Breast epithelium (tissue), 4 donors: ENCODE data around the gene EDC3. TPM values are rescaled to one million over a fixed set of nuclear protein-coding genes. Genes with fewer than 3 reads are reported as not detected.

Experiments used
- DNase-seq, 2 donors: peaks; one replicate each; pipeline ENCODE4 v3.0.0-alpha.2; 2019; ENCODE audit warnings: low spot score in 2 of 2
- H3K27ac ChIP-seq, 2 donors: fragments of 200-600 bp; sonication (generic) in 1 of 2; one replicate each; pipeline ENCODE4 v1.5.1; 2016 to 2019; ENCODE audit warnings: mild to moderate bottlenecking in 1 of 2
- H3K27me3 ChIP-seq, 2 donors: fragments of 200-600 bp; sonication (generic) in 1 of 2; one replicate each; pipeline versions ENCODE4 v1.5.1 to v1.6.0; 2017 to 2019; ENCODE audit warnings: control low read depth in 1 of 2, mild to moderate bottlenecking in 1 of 2
- H3K36me3 ChIP-seq: fragments of 200-600 bp; one replicate; pipeline ENCODE4 v1.5.1; 2019
- H3K4me1 ChIP-seq, 2 donors: fragments of 200-600 bp; sonication (generic); one replicate each; pipeline ENCODE4 v1.5.1; 2016 to 2019; ENCODE audit warnings: control low read depth in 1 of 2
- H3K4me3 ChIP-seq, 3 donors: fragments of 200-600 bp; sonication (generic); 1 replicate in 2 of 3; 2 replicates in 1 of 3; pipeline ENCODE4 v1.5.1; 2016 to 2019; ENCODE audit warnings: mild to moderate bottlenecking in 3 of 3, moderate library complexity in 2 of 3
- H3K9me3 ChIP-seq, 2 donors: fragments of 200-600 bp; sonication (generic) in 1 of 2; one replicate each; pipeline ENCODE4 v1.5.1; 2016 to 2019; ENCODE audit warnings: control low read depth in 1 of 2
- POLR2A ChIP-seq: fragments of 450-650 bp; IDR thresholded peaks from one replicate; pipeline ENCODE4 v1.6.1; 2016; ENCODE audit warnings: antibody characterized with exemption, mild to moderate bottlenecking, moderate library complexity
- POLR2AphosphoS5 ChIP-seq, 3 donors: sonication (generic); formaldehyde crosslinking; IDR thresholded peaks; one replicate each; pipeline ENCODE4 v1.6.1; 2017; ENCODE audit warnings: antibody characterized with exemption in 3 of 3
- intact Hi-C: fragments of 100-400 bp; cut with DNase I; formaldehyde crosslinking; loops from one replicate; pipeline ENCODE4 v1.15.1; 2023; ENCODE audit warnings: low total_unique reads
- total RNA-seq, 3 donors: library from RNA; depleted of rRNA; stranded (reverse); fragments of >200 nt; gene quantifications; one replicate each; pipeline ENCODE4 v1.1.0, GENCODE V29; 2016
- TF ChIP-seq, protein P1 (sequence below), 3 donors: fragments of 450-650 bp; IDR thresholded peaks; one replicate each; pipeline ENCODE4 v1.5.1; 2016 to 2017; ENCODE audit warnings: antibody characterized with exemption in 3 of 3, mild to moderate bottlenecking in 3 of 3, moderate library complexity in 3 of 3

Gene EDC3
- total RNA-seq, 3 donors from 2014 or later: 13.8 to 21.7 (median 20.3) TPM

GRCh38 chr15:74595271-74595670, 100.6 kb downstream of the EDC3 start:
- DNase-seq: no peak
- Histone ChIP-seq H3K36me3 (no peaks in the 10 kb centered on the region), H3K27me3 (no peaks in the 10 kb centered on the region), H3K9me3 (no peaks in the 10 kb centered on the region), H3K4me3 (no peak overlapping the region), H3K27ac (no peak overlapping the region), H3K4me1 (no peaks in the 10 kb centered on the region)
- intact Hi-C loops: loop anchor here (5.0 kb wide), 1 partner anchor 427 kb away; the partner anchor contains the start of gene PPCDC
- no peak for TF ChIP-seq POLR2AphosphoS5 (IDR thresholded peaks at IDR 0.05)
- TF ChIP-seq POLR2A: no peak
- TF ChIP-seq, protein P1, sequence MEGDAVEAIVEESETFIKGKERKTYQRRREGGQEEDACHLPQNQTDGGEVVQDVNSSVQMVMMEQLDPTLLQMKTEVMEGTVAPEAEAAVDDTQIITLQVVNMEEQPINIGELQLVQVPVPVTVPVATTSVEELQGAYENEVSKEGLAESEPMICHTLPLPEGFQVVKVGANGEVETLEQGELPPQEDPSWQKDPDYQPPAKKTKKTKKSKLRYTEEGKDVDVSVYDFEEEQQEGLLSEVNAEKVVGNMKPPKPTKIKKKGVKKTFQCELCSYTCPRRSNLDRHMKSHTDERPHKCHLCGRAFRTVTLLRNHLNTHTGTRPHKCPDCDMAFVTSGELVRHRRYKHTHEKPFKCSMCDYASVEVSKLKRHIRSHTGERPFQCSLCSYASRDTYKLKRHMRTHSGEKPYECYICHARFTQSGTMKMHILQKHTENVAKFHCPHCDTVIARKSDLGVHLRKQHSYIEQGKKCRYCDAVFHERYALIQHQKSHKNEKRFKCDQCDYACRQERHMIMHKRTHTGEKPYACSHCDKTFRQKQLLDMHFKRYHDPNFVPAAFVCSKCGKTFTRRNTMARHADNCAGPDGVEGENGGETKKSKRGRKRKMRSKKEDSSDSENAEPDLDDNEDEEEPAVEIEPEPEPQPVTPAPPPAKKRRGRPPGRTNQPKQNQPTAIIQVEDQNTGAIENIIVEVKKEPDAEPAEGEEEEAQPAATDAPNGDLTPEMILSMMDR (IDR thresholded peaks at IDR 0.05): no peak

DNA sequence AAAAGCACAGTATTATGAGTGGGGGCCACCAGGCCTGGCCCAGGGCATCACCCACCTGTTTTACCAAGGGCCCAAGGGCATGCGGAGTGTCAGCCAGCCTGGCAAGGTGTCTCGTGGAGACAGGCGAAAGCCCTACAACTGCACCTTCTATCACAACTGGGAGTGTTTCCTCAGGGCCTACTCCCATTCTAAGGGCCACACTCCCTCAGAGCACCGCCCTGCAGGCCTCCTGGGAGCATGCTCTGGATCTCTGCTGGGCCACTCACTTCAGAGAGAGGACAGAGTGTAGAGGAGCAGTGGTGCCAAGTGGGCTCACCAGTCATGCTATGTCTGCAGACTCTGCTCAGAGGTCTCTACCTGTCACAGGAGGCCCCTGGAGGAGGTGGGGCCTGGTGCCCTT, 101.4 kb downstream of the EDC3 start:
- no peaks in the 10 kb centered on the region for H3K36me3 ChIP-seq
- TF ChIP-seq POLR2A: no peak
- H3K27me3 ChIP-seq: no peaks in the 10 kb centered on the region
- H3K4me1 ChIP-seq: no peaks in the 10 kb centered on the region
- no peak for DNase-seq
- H3K9me3 ChIP-seq: no peaks in the 10 kb centered on the region
- intact Hi-C loops: no loop called here
- H3K4me3 ChIP-seq: no peak overlapping the region
- H3K27ac ChIP-seq: no peak overlapping the region

GRCh38 chr15:74593122-74593521, 102.7 kb downstream of the EDC3 start:
- H3K36me3 ChIP-seq: no peaks in the 10 kb centered on the region
- H3K4me1 ChIP-seq: no peaks in the 10 kb centered on the region
- intact Hi-C loops: no loop called here
- no peak for DNase-seq
- no peaks in the 10 kb centered on the region for H3K9me3 ChIP-seq
- TF ChIP-seq POLR2AphosphoS5 (IDR thresholded peaks at IDR 0.05) (no peak), POLR2A (no peak)
- TF ChIP-seq, protein P1 (IDR thresholded peaks at IDR 0.05): no peak
- H3K4me3 ChIP-seq: no peak overlapping the region
- no peaks in the 10 kb centered on the region for H3K27me3 ChIP-seq
- no peak overlapping the region for H3K27ac ChIP-seq

DNA sequence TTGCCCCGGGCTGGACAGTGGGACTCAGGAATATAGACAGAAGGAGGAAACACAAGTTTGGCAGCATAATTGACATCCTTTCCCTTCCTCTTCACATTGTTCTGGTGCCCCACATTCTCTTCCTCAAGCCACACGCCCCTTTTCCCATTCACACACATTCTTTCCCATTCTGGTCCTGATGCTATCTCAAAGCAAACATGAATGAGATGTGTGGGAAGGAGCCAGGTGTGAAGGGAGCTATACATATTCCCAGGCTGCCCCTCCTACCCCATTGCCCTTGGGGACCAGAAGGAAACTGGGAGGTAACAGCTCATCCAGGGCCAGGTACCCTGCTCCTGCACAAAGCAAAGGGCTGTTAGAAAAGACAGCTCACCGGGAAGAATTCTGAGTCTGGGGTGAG, 103.6 kb downstream of the EDC3 start:
- H3K4me3 ChIP-seq: no peak overlapping the region
- DNase-seq: no peak
- no peaks in the 10 kb centered on the region for H3K36me3 ChIP-seq
- TF ChIP-seq, protein P1 (IDR thresholded peaks at IDR 0.05): no peak
- TF ChIP-seq POLR2A (no peak), POLR2AphosphoS5 (IDR thresholded peaks at IDR 0.05) (no peak)
- H3K4me1 ChIP-seq: no peaks in the 10 kb centered on the region
- intact Hi-C loops: no loop called here
- no peak overlapping the region for H3K27ac ChIP-seq
- H3K27me3 ChIP-seq: no peaks in the 10 kb centered on the region
- no peaks in the 10 kb centered on the region for H3K9me3 ChIP-seq

DNA sequence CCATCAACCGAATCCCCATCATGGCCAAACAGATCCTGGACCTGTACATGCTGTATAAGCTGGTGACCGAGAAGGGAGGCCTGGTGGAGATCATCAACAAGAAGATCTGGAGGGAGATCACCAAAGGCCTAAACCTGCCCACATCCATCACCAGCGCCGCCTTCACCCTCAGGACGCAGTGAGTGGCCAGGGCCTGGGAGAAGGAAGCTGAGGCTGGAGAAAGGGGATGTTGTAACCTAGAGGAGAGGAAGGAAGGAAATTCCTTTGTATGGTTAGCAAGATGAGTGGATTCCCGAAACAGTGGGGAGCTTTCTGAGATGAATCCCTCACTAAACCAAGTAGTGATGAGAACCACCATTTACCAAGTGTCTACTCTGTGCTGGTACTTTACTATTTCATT, 106.0 kb downstream of the EDC3 start:
- intact Hi-C loops: no loop called here
- no peak overlapping the region for H3K4me3 ChIP-seq
- TF ChIP-seq, protein P1 (IDR thresholded peaks at IDR 0.05): no peak
- TF ChIP-seq POLR2A (no peak), POLR2AphosphoS5 (IDR thresholded peaks at IDR 0.05) (no peak)
- no peak for DNase-seq
- H3K9me3 ChIP-seq: no peaks in the 10 kb centered on the region
- H3K27ac ChIP-seq: no peak overlapping the region
- H3K36me3 ChIP-seq: no peaks in the 10 kb centered on the region
- no peaks in the 10 kb centered on the region for H3K27me3 ChIP-seq
- H3K4me1 ChIP-seq: no peaks in the 10 kb centered on the region

DNA sequence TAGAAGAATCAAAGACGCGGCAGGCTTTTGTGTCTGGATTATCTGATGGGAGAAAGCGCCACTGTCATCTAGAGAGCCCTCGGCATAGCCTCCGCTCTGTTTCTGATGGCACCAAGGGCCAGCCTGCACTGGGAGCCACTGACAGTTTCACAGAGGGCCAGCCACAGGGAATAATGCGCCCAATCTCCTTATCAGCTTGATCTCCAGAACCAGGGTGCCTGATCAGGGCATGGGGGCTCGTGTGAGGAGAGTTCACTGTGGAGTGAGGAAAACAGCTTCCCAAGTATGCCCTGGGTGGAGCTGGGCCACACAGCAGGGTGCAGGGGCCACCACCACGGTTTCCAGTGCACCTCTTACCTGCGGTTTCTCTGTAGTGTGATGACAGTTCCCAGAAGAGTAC, 110.0 kb downstream of the EDC3 start:
- intact Hi-C loops: no loop called here
- no peak overlapping the region for H3K4me3 ChIP-seq
- no peaks in the 10 kb centered on the region for H3K27me3 ChIP-seq
- no peak for DNase-seq
- no peak overlapping the region for H3K27ac ChIP-seq
- H3K4me1 ChIP-seq: no peaks in the 10 kb centered on the region
- TF ChIP-seq POLR2AphosphoS5 (IDR thresholded peaks at IDR 0.05) (no peak), POLR2A (no peak)
- TF ChIP-seq, protein P1 (IDR thresholded peaks at IDR 0.05): no peak
- H3K36me3 ChIP-seq: no peaks in the 10 kb centered on the region
- no peaks in the 10 kb centered on the region for H3K9me3 ChIP-seq
